ENCODE measurements around the gene DDX1. TPM values are rescaled to one million over a fixed set of nuclear protein-coding genes. Genes with fewer than 3 reads are reported as not detected.

The DDX1 gene
- total RNA-seq, 4 donors from 2014 or later = 41.6 to 78.6 (median 66.5) TPM

GRCh38 chr2:15636972-15637785, 45.5 kb downstream of the DDX1 start:
- Histone ChIP-seq H3K4me3 (no peak overlapping the region), H3K36me3 (peaks cover 0 to 42% (median 2%) of the 10 kb centered on the region in 3 donors), H3K4me1 (peaks cover 0 to 29% (median 3%) of the 10 kb centered on the region in 3 donors), H3K27me3 (no peaks in the 10 kb centered on the region), H3K27ac (no peak overlapping the region), H3K9me3 (no peaks in the 10 kb centered on the region)
- intact Hi-C loops (cut with DNase I) = no loop called here
- DNase-seq = no peak
- 8 to 15% methylated on average over 5 to 6 of the region's 6 CpGs for WGBS, 2 donors
- TF ChIP-seq POLR2A (IDR thresholded peaks at IDR 0.05) (no peak), CTCF (IDR thresholded peaks at IDR 0.05) (peak; percentile 75 to 89 (median 84))

GRCh38 chr2:15638720-15639119, 47.1 kb downstream of the DDX1 start:
- DNase-seq = no peak
- Histone ChIP-seq H3K4me3 (no peak overlapping the region), H3K27ac (no peak overlapping the region), H3K27me3 (no peaks in the 10 kb centered on the region), H3K4me1 (peaks cover 0 to 29% (median 3%) of the 10 kb centered on the region in 3 donors), H3K9me3 (no peaks in the 10 kb centered on the region), H3K36me3 (peaks cover 0 to 26% (median 0%) of the 10 kb centered on the region in 3 donors)
- TF ChIP-seq POLR2A (IDR thresholded peaks at IDR 0.05) (no peak), CTCF (IDR thresholded peaks at IDR 0.05) (no peak)
- intact Hi-C loops (cut with DNase I) = no loop called here

GRCh38 chr2:15639323-15640251, 47.9 kb downstream of the DDX1 start:
- DNase-seq = no peak
- no peaks in the 10 kb centered on the region for H3K9me3 ChIP-seq
- no peak overlapping the region for H3K27ac ChIP-seq
- TF ChIP-seq POLR2A (IDR thresholded peaks at IDR 0.05) (no peak), CTCF (IDR thresholded peaks at IDR 0.05) (no peak)
- H3K4me1 ChIP-seq = peaks cover 0 to 29% (median 3%) of the 10 kb centered on the region in 3 donors
- intact Hi-C loops (cut with DNase I) = loop anchor here (10.0 kb wide), 2 partner anchors 305 to 865 kb away; partner anchors contain the start of gene MYCN
- 85 to 92% methylated on average over 8 to 12 of the region's 12 CpGs for WGBS, 2 donors
- H3K4me3 ChIP-seq = no peak overlapping the region
- peaks cover 0 to 17% (median 0%) of the 10 kb centered on the region in 3 donors for H3K36me3 ChIP-seq
- no peaks in the 10 kb centered on the region for H3K27me3 ChIP-seq

- Histone ChIP-seq H3K4me1 (peaks cover 0 to 23% (median 3%) of the 10 kb centered on the region in 3 donors), H3K4me3 (no peak overlapping the region), H3K9me3 (no peaks in the 10 kb centered on the region), H3K27me3 (no peaks in the 10 kb centered on the region), H3K27ac (no peak overlapping the region), H3K36me3 (peaks cover 0 to 10% (median 0%) of the 10 kb centered on the region in 3 donors)
- no peak for TF ChIP-seq CTCF (IDR thresholded peaks at IDR 0.05)
- TF ChIP-seq POLR2A (IDR thresholded peaks at IDR 0.05) = no peak
- DNase-seq = no peak
- 32 to 37% methylated on average over 6 of the region's 6 CpGs for WGBS, 2 donors
- intact Hi-C loops (cut with DNase I) = loop anchor here (10.0 kb wide), 2 partner anchors 305 to 865 kb away; partner anchors contain the start of gene MYCN
Observed at GRCh38 chr2:15640261-15640711, 48.6 kb downstream of the DDX1 start.
